ENCODE results near the gene CTCFL. TPM values are rescaled to one million over a fixed set of nuclear protein-coding genes. Genes with fewer than 3 reads are reported as not detected.
"Not testable (repeated sequence)": the region's sequence is repeated elsewhere in the genome, so short reads cannot be mapped to it uniquely, and the experiment has no call there.

CTCFL gene
- total RNA-seq, 1 donor from 2014 or later = 0.21 TPM

- no peak overlapping the region for H3K4me3 Mint-ChIP-seq (ENCODE audit: unreplicated experiment)
- H3K27me3 Mint-ChIP-seq (ENCODE audit: unreplicated experiment) = no peaks in the 10 kb centered on the region
- DNase-seq (ENCODE audit: low spot score) = no peak
- H3K27ac Mint-ChIP-seq (ENCODE audit: unreplicated experiment) = no peak overlapping the region
- no peaks in the 10 kb centered on the region for H3K36me3 Mint-ChIP-seq (ENCODE audit: low read depth, unreplicated experiment)
- peaks cover 19% of the 10 kb centered on the region for H3K4me1 Mint-ChIP-seq (ENCODE audit: unreplicated experiment)
- no peak for TF ChIP-seq CTCF (IDR thresholded peaks at IDR 0.05; ENCODE audit: unreplicated experiment)
- no peaks in the 10 kb centered on the region for H3K9me3 Mint-ChIP-seq (ENCODE audit: unreplicated experiment)
Observed at GRCh38 chr20:57474816-57475215, 50.1 kb downstream of the CTCFL start.

DNA sequence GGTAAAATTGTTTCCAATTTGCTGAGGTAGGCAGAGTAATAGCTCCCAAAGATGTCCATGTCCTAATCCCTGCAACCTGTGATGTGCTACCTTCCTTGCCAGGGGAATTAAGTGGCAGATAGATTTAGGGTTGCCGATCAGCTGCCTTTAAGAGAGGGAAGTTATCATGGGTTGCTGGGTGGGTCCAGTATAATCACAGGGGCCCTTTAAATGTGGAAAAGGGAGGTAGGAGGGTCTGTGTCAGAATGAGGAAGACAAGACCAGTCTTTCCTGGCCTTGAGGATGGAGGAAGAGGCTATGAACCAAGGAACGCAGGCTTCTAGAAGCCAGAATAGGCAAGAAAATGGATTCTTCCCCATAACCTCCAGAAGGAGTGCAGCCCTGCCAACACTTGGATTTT lies 50.7 kb downstream of the CTCFL start:
- Mint-ChIP-seq H3K27me3 (ENCODE audit: unreplicated experiment) (no peaks in the 10 kb centered on the region), H3K36me3 (ENCODE audit: low read depth, unreplicated experiment) (no peaks in the 10 kb centered on the region), H3K4me3 (ENCODE audit: unreplicated experiment) (no peak overlapping the region), H3K4me1 (ENCODE audit: unreplicated experiment) (peaks cover 19% of the 10 kb centered on the region), H3K27ac (ENCODE audit: unreplicated experiment) (no peak overlapping the region), H3K9me3 (ENCODE audit: unreplicated experiment) (no peaks in the 10 kb centered on the region)
- no peak for DNase-seq (ENCODE audit: low spot score)
- TF ChIP-seq CTCF (IDR thresholded peaks at IDR 0.05; ENCODE audit: unreplicated experiment) = no peak

DNA sequence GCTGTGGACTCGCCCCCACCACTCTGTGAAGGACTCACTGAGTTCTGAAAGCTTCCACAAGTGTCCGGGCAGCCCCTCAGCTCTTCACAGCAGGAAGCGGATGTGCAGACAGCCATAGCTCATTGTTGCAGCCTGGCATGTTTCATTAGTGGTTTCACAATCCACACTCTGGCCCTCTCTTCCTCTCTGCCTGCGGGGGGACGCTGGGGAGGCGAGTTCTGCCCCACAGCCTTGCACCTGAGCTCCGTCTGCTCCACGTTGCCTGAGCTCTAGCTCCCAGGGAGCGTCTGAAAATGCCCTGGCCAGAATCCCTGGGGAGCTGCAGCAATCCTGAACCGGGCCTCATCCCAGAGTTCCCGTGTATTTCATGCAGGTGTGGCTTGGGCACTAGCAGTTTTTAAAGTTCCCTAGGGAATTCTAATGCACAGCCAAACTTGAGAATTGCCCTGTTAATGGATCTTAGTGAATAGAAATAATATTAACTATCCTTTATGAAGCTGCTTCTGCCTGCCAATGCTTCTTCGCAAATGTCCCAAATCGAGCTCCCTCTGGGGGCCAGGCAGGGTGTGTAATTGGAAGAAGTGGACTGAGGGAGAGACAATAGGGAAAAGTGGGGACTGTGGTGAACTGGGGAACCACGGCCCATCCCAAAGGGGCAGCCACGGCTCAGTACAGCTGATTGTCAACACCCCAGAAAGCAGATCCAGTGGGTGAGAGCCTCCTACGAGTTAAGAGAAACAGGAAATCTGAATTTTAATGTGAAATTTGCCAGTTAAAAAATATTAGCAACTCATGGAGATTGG lies 51.5 kb downstream of the CTCFL start:
- Mint-ChIP-seq H3K36me3 (ENCODE audit: low read depth, unreplicated experiment) (no peaks in the 10 kb centered on the region), H3K27ac (ENCODE audit: unreplicated experiment) (peak overlapping the region; percentile 52), H3K4me3 (ENCODE audit: unreplicated experiment) (no peak overlapping the region), H3K27me3 (ENCODE audit: unreplicated experiment) (no peaks in the 10 kb centered on the region), H3K4me1 (ENCODE audit: unreplicated experiment) (peaks cover 19% of the 10 kb centered on the region), H3K9me3 (ENCODE audit: unreplicated experiment) (no peaks in the 10 kb centered on the region)
- DNase-seq (ENCODE audit: low spot score) = no peak
- TF ChIP-seq CTCF (IDR thresholded peaks at IDR 0.05; ENCODE audit: unreplicated experiment) = no peak

DNA sequence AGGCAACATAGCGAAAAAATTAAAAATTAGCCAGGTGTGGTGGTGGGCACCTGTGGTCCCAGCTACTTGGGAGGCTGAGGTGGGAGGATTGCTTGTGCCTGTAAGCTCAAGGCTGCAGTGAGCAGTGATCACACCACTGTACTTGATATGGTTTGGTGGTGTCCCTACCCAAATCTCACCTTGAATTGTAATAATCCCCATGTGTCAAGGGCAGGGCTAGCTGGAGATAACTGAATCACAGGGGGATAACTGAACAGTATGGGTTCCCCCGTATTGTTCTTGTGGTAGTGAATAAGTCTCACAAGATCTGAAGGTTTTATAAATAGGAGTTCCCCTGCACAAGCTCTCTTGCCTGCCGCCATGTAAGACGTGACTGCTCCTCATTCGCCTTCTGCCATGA lies 52.5 kb downstream of the CTCFL start:
- not testable (repeated sequence) for H3K27me3 Mint-ChIP-seq (ENCODE audit: unreplicated experiment); H3K27ac Mint-ChIP-seq (ENCODE audit: unreplicated experiment); H3K4me3 Mint-ChIP-seq (ENCODE audit: unreplicated experiment); DNase-seq (ENCODE audit: low spot score); H3K36me3 Mint-ChIP-seq (ENCODE audit: low read depth, unreplicated experiment); H3K9me3 Mint-ChIP-seq (ENCODE audit: unreplicated experiment)
- H3K4me1 Mint-ChIP-seq (ENCODE audit: unreplicated experiment) = peaks cover 19% of the 10 kb centered on the region

DNA sequence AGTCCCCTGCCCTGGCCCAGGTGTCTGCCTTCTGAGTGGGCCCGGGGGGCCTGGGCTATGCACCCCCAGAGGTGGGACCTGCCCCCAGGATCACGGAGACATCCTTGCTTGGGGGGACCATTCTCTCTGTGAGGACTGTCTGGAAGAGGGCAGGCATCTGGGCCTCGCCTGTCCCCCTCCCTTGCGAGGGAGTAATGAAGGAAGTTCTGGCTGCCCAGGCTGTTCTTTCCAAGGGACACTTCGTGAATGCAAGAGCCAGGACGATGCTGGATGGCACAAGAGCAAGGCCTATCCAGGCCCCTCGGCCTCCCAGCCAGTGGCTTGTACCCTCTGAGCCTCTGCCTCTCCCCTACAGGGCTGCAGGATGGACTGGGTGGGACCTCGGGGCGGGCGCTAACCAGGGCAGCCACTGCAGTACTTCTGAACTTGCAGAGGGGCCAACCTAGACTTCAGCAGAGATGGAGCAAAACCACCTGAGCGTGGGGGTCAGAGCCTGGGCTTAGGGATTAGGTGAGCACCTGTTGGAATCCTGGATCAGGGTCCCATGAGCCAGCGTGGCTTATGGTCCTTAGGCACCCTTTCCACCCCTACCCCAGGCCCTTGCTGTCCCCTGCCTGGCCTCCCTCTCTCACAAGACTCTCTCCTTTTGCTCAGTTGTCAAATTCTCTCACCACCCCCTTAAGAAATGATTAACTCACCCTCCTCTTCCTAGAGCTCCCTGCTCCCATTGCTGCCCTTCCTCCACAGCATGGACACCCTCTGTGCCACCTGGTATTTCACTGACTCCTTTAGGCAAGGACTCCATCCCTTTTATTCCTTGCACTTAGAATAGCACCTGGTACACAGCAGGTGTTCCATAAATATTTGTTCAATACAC lies 53.2 kb downstream of the CTCFL start:
- no peak for TF ChIP-seq CTCF (IDR thresholded peaks at IDR 0.05; ENCODE audit: unreplicated experiment)
- no peak for DNase-seq (ENCODE audit: low spot score)
- H3K27ac Mint-ChIP-seq (ENCODE audit: unreplicated experiment) = no peak overlapping the region
- H3K9me3 Mint-ChIP-seq (ENCODE audit: unreplicated experiment) = no peaks in the 10 kb centered on the region
- H3K27me3 Mint-ChIP-seq (ENCODE audit: unreplicated experiment) = no peaks in the 10 kb centered on the region
- H3K36me3 Mint-ChIP-seq (ENCODE audit: low read depth, unreplicated experiment) = no peaks in the 10 kb centered on the region
- no peak overlapping the region for H3K4me3 Mint-ChIP-seq (ENCODE audit: unreplicated experiment)
- peaks cover 19% of the 10 kb centered on the region for H3K4me1 Mint-ChIP-seq (ENCODE audit: unreplicated experiment)

Measured in endothelial cell (in vitro differentiated cells).